ENCODE data around the gene CDC45. TPM values are rescaled to one million over a fixed set of nuclear protein-coding genes. Genes with fewer than 3 reads are reported as not detected.
A peak's percentile ranks its signal among the peaks of the same experiment; 100 is the strongest.

The CDC45 gene
- total RNA-seq, 1 donor from 2014 or later = 6.2 TPM

GRCh38 chr22:19501897-19502447 lies 22.3 kb downstream of the CDC45 start:
- no peak for DNase-seq (ENCODE audit: low spot score)
- H3K4me1 Mint-ChIP-seq (ENCODE audit: unreplicated experiment) = no peaks in the 10 kb centered on the region
- no peak overlapping the region for H3K27ac Mint-ChIP-seq (ENCODE audit: unreplicated experiment)
- peaks cover 4% of the 10 kb centered on the region for H3K27me3 Mint-ChIP-seq (ENCODE audit: unreplicated experiment)
- TF ChIP-seq CTCF (IDR thresholded peaks at IDR 0.05; ENCODE audit: unreplicated experiment) = no peak
- H3K36me3 Mint-ChIP-seq (ENCODE audit: low read depth, unreplicated experiment) = no peaks in the 10 kb centered on the region
- H3K9me3 Mint-ChIP-seq (ENCODE audit: unreplicated experiment) = no peaks in the 10 kb centered on the region
- H3K4me3 Mint-ChIP-seq (ENCODE audit: unreplicated experiment) = no peak overlapping the region

DNA sequence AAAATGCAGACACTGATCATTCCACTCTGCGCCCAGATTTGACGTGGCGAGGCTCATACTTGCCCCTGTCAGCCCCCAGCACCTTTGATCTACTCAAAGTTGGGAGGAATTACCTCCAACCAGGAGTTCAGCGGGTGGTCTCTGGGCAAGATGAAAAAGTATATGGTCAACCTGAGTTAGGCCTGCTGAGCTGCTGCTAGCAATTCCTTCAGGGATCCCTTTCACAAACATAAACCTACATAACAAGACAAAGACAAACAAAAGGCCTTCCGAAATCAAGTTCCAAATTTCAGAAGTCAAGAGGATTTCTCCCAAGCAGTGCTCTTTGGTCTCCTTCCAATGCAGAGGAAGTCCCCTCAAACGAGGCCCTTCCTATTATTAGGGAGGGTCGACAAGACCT lies 23.6 kb downstream of the CDC45 start:
- no peaks in the 10 kb centered on the region for H3K36me3 Mint-ChIP-seq (ENCODE audit: low read depth, unreplicated experiment)
- H3K4me1 Mint-ChIP-seq (ENCODE audit: unreplicated experiment) = no peaks in the 10 kb centered on the region
- no peak for DNase-seq (ENCODE audit: low spot score)
- TF ChIP-seq CTCF (IDR thresholded peaks at IDR 0.05; ENCODE audit: unreplicated experiment) = no peak
- H3K9me3 Mint-ChIP-seq (ENCODE audit: unreplicated experiment) = no peaks in the 10 kb centered on the region
- no peak overlapping the region for H3K27ac Mint-ChIP-seq (ENCODE audit: unreplicated experiment)
- H3K4me3 Mint-ChIP-seq (ENCODE audit: unreplicated experiment) = no peak overlapping the region
- H3K27me3 Mint-ChIP-seq (ENCODE audit: unreplicated experiment) = peaks cover 5% of the 10 kb centered on the region

DNA sequence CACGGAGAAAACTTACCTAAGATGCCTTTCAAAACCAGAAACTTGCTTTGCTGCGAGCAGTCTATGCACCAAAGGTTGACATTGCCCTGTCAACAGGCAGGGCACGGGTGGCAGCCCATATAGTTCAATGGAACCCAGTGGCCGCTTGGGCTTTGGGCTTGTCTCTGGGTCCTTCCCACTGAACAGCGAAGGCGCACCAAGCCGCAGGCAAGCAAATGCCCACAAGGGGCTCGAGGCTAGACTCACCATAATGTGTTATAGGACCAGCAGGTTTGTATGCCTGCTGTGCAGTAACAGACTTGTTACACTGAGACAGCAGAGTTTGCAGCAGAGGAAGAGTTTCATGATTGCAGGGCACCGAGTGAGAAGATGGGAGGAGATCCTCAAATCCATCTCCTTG lies 24.1 kb downstream of the CDC45 start:
- H3K27ac Mint-ChIP-seq (ENCODE audit: unreplicated experiment) = no peak overlapping the region
- DNase-seq (ENCODE audit: low spot score) = peak; percentile 33
- H3K9me3 Mint-ChIP-seq (ENCODE audit: unreplicated experiment) = no peaks in the 10 kb centered on the region
- no peaks in the 10 kb centered on the region for H3K36me3 Mint-ChIP-seq (ENCODE audit: low read depth, unreplicated experiment)
- H3K4me3 Mint-ChIP-seq (ENCODE audit: unreplicated experiment) = no peak overlapping the region
- H3K27me3 Mint-ChIP-seq (ENCODE audit: unreplicated experiment) = peaks cover 5% of the 10 kb centered on the region
- TF ChIP-seq CTCF (IDR thresholded peaks at IDR 0.05; ENCODE audit: unreplicated experiment) = peak; percentile 39
- no peaks in the 10 kb centered on the region for H3K4me1 Mint-ChIP-seq (ENCODE audit: unreplicated experiment)

DNA sequence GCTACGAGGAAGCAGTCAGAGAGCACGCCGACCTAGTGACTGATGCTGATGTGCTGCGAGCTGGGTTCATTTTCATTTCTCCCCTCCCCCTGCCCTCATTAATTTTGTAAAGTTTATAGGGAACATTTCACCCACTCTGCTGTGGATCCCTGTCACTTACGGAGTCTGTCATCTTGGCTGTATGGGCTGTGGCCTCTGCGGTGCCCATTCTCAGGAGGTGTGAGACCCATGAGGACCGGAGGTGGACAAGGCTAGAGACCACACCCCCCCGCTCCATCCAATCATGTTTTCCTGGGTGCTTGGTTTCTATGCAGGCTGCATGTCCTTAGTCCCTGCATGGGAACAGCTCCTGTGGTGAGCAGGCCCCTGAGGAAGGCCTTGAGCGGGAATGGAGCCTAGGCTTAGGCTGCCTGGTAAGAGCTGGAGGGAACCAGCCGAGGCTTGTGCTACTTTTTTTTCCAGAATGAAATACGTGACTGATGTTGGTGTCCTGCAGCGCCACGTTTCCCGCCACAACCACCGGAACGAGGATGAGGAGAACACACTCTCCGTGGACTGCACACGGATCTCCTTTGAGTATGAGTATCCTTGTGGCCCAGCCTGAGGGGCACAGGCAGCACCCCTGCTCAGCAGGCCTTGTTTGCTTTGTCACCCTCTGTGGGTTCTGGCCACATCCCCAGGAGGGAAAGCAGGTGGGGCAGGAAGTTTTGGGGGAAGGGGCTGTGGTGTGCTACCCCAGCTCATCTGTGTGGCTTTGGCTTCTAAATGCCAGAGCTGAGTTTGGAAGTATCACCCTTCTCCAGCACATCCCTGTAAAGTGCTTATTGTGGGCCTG lies 25.4 kb downstream of the CDC45 start:
- Mint-ChIP-seq H3K27me3 (ENCODE audit: unreplicated experiment) (peaks cover 3% of the 10 kb centered on the region), H3K27ac (ENCODE audit: unreplicated experiment) (no peak overlapping the region), H3K4me1 (ENCODE audit: unreplicated experiment) (no peaks in the 10 kb centered on the region), H3K9me3 (ENCODE audit: unreplicated experiment) (no peaks in the 10 kb centered on the region), H3K36me3 (ENCODE audit: low read depth, unreplicated experiment) (no peaks in the 10 kb centered on the region), H3K4me3 (ENCODE audit: unreplicated experiment) (no peak overlapping the region)
- no peak for TF ChIP-seq CTCF (IDR thresholded peaks at IDR 0.05; ENCODE audit: unreplicated experiment)
- no peak for DNase-seq (ENCODE audit: low spot score)

DNA sequence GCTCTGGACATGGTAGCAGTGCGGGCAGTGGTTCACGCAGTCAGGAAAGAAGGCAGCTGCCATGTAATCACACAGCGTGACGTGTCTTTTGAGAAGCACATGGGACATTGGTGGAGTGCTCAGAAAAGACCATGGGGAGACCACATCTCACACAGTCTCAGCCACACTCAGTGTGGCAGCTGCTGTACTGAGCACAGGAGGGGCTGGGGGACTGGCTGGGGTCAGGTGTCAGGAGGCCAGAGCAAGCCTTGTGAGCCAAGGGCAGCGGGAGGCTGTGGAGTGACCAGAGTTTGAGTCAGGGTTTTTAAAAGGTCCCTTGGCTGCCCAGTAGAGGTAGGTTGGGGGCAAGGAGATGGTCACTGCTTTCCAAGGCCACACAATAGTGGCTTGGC lies 26.0 kb downstream of the CDC45 start:
- no peak for TF ChIP-seq CTCF (IDR thresholded peaks at IDR 0.05; ENCODE audit: unreplicated experiment)
- Mint-ChIP-seq H3K27ac (ENCODE audit: unreplicated experiment) (no peak overlapping the region), H3K4me1 (ENCODE audit: unreplicated experiment) (no peaks in the 10 kb centered on the region), H3K4me3 (ENCODE audit: unreplicated experiment) (no peak overlapping the region), H3K9me3 (ENCODE audit: unreplicated experiment) (no peaks in the 10 kb centered on the region), H3K36me3 (ENCODE audit: low read depth, unreplicated experiment) (no peaks in the 10 kb centered on the region), H3K27me3 (ENCODE audit: unreplicated experiment) (peaks cover 1% of the 10 kb centered on the region)
- DNase-seq (ENCODE audit: low spot score) = no peak
